OCI-LY3 (cell line): ENCODE results near the gene SMR3A.
A peak's percentile ranks its signal among the peaks of the same experiment; 100 is the strongest.

Experiments
- H2AFZ ChIP-seq: fragments of 200-600, 300-600 bp; shearing (Covaris generic); 2 replicates; pipeline ENCODE4 v1.6.0; 2014; ENCODE audit warnings: antibody characterized with exemption, low read depth, low read length
- H3K27ac ChIP-seq: fragments of 200-600, 300-600 bp; sonication (generic); 2 replicates; pipeline ENCODE4 v1.5.1; 2014; ENCODE audit warnings: mild to moderate bottlenecking, low read length, moderate library complexity, mixed read lengths
- H3K27me3 ChIP-seq: fragments of 200-600, 300-600 bp; sonication (generic); 2 replicates; pipeline ENCODE4 v1.6.1; 2014; ENCODE audit warnings: low read depth, low read length, mixed read lengths
- H3K36me3 ChIP-seq: fragments of 200-600, 300-600 bp; sonication (generic); replicated peaks from 2 replicates; pipeline ENCODE3; 2014; ENCODE audit warnings: low read depth, low read length, mixed read lengths
- H3K4me1 ChIP-seq: fragments of 300-600, 200-600 bp; sonication (generic); 2 replicates; pipeline ENCODE4 v1.6.1; 2014; ENCODE audit warnings: low read length, mixed read lengths
- H3K4me2 ChIP-seq: fragments of 200-600, 300-600 bp; sonication (generic); 2 replicates; pipeline ENCODE4 v1.6.1; 2014; ENCODE audit warnings: low read length, mixed read lengths
- H3K4me3 ChIP-seq: fragments of 300-600, 200-600 bp; sonication (generic); 2 replicates; pipeline ENCODE4 v1.5.1; 2014; ENCODE audit warnings: antibody characterized with exemption, mild to moderate bottlenecking, low read length, moderate library complexity
- H3K79me2 ChIP-seq: fragments of 300-600, 200-600 bp; shearing (Covaris generic); 2 replicates; pipeline ENCODE4 v1.6.1; 2014; ENCODE audit warnings: mild to moderate bottlenecking, low read length, mixed read lengths
- H3K9ac ChIP-seq: fragments of 300-600, 200-600 bp; shearing (Covaris generic); 2 replicates; pipeline ENCODE4 v1.6.0; 2014; ENCODE audit warnings: mild to moderate bottlenecking, low read length, moderate library complexity
- H3K9me3 ChIP-seq: fragments of 200-600, 300-600 bp; shearing (Covaris generic); 2 replicates; pipeline ENCODE4 v1.6.1; 2014; ENCODE audit warnings: low read length, mixed read lengths; ENCODE audit not compliant: insufficient read depth
- H4K20me1 ChIP-seq: fragments of 200-600, 300-600 bp; sonication (generic); 2 replicates; pipeline ENCODE4 v1.6.1; 2016; ENCODE audit warnings: low read length, mixed read lengths; ENCODE audit not compliant: insufficient read depth
- CTCF ChIP-seq: fragments of 200-600, 300-600 bp; sonication (generic); IDR thresholded peaks from 2 replicates; pipeline ENCODE4 v1.5.1; 2014; ENCODE audit warnings: antibody characterized with exemption, low read length, low read depth
- EZH2phosphoT487 ChIP-seq: fragments of 200-600 bp; shearing (Covaris generic); IDR thresholded peaks from 2 replicates; pipeline ENCODE4 v1.6.1; 2018; ENCODE audit warnings: antibody characterized with exemption, mixed run types, low read depth

SMR3A gene

GRCh38 chr4:70360460-70360859 lies at the start of gene SMR3A:
SMR3A (plus strand) TSS chr4:70360760; CDS start chr4:70362116, 1,356 bp downstream.
- peaks cover 43% of the 10 kb centered on the region for H3K4me1 ChIP-seq
- H2AFZ ChIP-seq: no peak within 1 kb of the TSS
- H3K9me3 ChIP-seq: no peaks in the 10 kb centered on the region
- H3K9ac ChIP-seq: no peak within 1 kb of the TSS
- H3K36me3 ChIP-seq: no peaks in the 10 kb centered on the region
- TF ChIP-seq EZH2phosphoT487 (no peak), CTCF (no peak)
- no peak within 1 kb of the TSS for H3K27ac ChIP-seq
- H3K4me2 ChIP-seq: no peak within 1 kb of the TSS
- H3K27me3 ChIP-seq: no peaks in the 10 kb centered on the region
- no peaks in the 10 kb centered on the region for H4K20me1 ChIP-seq
- H3K79me2 ChIP-seq: no peaks in the 10 kb centered on the region
- H3K4me3 ChIP-seq: no peak within 1 kb of the TSS

GRCh38 chr4:70313736-70314135 lies 46.8 kb upstream of the SMR3A start:
- H3K9ac ChIP-seq: no peak overlapping the region
- no peak overlapping the region for H3K4me3 ChIP-seq
- H2AFZ ChIP-seq: no peak overlapping the region
- H4K20me1 ChIP-seq: no peaks in the 10 kb centered on the region
- H3K36me3 ChIP-seq: no peaks in the 10 kb centered on the region
- no peaks in the 10 kb centered on the region for H3K79me2 ChIP-seq
- H3K27me3 ChIP-seq: no peaks in the 10 kb centered on the region
- no peaks in the 10 kb centered on the region for H3K9me3 ChIP-seq
- no peak overlapping the region for H3K27ac ChIP-seq
- TF ChIP-seq CTCF (no peak), EZH2phosphoT487 (no peak)
- H3K4me1 ChIP-seq: no peaks in the 10 kb centered on the region
- no peak overlapping the region for H3K4me2 ChIP-seq

- H3K9ac ChIP-seq: no peak overlapping the region
- H3K9me3 ChIP-seq: no peaks in the 10 kb centered on the region
- no peaks in the 10 kb centered on the region for H3K79me2 ChIP-seq
- H3K4me1 ChIP-seq: no peaks in the 10 kb centered on the region
- no peaks in the 10 kb centered on the region for H4K20me1 ChIP-seq
- H3K27me3 ChIP-seq: no peaks in the 10 kb centered on the region
- H3K27ac ChIP-seq: no peak overlapping the region
- H3K4me2 ChIP-seq: no peak overlapping the region
- no peak overlapping the region for H2AFZ ChIP-seq
- no peak for TF ChIP-seq EZH2phosphoT487
- TF ChIP-seq CTCF: peak; percentile 77
- H3K36me3 ChIP-seq: no peaks in the 10 kb centered on the region
- H3K4me3 ChIP-seq: no peak overlapping the region
Observed at GRCh38 chr4:70315928-70316327, 44.6 kb upstream of the SMR3A start.

- TF ChIP-seq CTCF (no peak), EZH2phosphoT487 (no peak)
- Histone ChIP-seq H2AFZ (no peak overlapping the region), H3K36me3 (no peaks in the 10 kb centered on the region), H3K9me3 (no peaks in the 10 kb centered on the region), H3K4me1 (no peaks in the 10 kb centered on the region), H4K20me1 (no peaks in the 10 kb centered on the region), H3K4me2 (no peak overlapping the region), H3K9ac (no peak overlapping the region), H3K27me3 (no peaks in the 10 kb centered on the region), H3K27ac (no peak overlapping the region), H3K79me2 (no peaks in the 10 kb centered on the region), H3K4me3 (no peak overlapping the region)
Observed at GRCh38 chr4:70326052-70326451, 34.5 kb upstream of the SMR3A start.
